ENCODE measurements around the gene KLHL36.

DNA sequence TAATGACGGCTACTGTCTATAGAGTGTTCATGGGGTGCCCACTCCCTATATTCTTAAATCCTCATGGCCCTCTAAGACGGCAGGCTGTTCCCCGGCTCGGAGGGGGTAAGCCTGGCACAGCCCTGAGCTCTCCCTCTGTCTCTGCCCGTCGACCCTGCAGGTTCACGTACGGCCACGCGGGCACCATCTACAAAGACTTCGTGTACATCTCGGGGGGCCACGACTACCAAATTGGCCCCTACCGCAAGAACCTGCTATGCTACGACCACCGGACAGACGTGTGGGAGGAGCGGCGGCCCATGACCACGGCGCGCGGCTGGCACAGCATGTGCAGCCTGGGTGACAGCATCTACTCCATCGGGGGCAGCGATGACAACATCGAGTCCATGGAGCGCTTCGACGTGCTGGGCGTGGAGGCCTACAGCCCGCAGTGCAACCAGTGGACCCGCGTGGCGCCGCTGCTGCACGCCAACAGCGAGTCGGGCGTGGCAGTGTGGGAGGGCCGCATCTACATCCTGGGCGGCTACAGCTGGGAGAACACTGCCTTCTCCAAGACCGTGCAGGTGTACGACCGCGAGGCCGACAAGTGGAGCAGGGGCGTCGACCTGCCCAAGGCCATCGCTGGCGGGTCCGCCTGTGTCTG is 13.2 kb downstream of the KLHL36 start:
- TF ChIP-seq CTCF (IDR thresholded peaks at IDR 0.05) (no peak), POLR2A (IDR thresholded peaks at IDR 0.05) (no peak)

Measured in lower leg skin (tissue), 3 donors.